ENCODE results near the gene PCP4L1. TPM values are rescaled to one million over a fixed set of nuclear protein-coding genes. Genes with fewer than 3 reads are reported as not detected.

The PCP4L1 gene
- total and polyA plus RNA-seq, 7 donors, result 0.71 to 15.2 (median 3.1) TPM; not detected in 2

- Histone ChIP-seq H3K4me1 (peaks cover 0 to 30% (median 25%) of the 10 kb centered on the region in 4 donors), H3K27ac (no peak overlapping the region), H3K36me3 (peaks cover 7 to 34% (median 23%) of the 10 kb centered on the region in 4 donors), H3K4me3 (no peak overlapping the region), H3K27me3 (no peaks in the 10 kb centered on the region), H3K9me3 (no peaks in the 10 kb centered on the region)
- WGBS, 2 donors, result 70 to 76% methylated on average over 3 of the region's 3 CpGs
- intact Hi-C loops (cut with DNase I), result loop anchor here (5.0 kb wide), 1 partner anchor 77 kb away; the partner anchor contains the start of gene MPZ
- no peak for DNase-seq
- TF ChIP-seq CTCF (IDR thresholded peaks at IDR 0.05) (no peak), EP300 (IDR thresholded peaks at IDR 0.05) (no peak), POLR2A (IDR thresholded peaks at IDR 0.05) (no peak), POLR2AphosphoS5 (IDR thresholded peaks at IDR 0.05) (no peak)
Measured at GRCh38 chr1:161229896-161230295, 28.6 kb upstream of the PCP4L1 start.

- H3K36me3 ChIP-seq, result peaks cover 7 to 34% (median 23%) of the 10 kb centered on the region in 4 donors
- peaks cover 0 to 24% (median 20%) of the 10 kb centered on the region in 4 donors for H3K4me1 ChIP-seq
- no peaks in the 10 kb centered on the region for H3K27me3 ChIP-seq
- H3K27ac ChIP-seq, result no peak overlapping the region
- 96 to 97% methylated on average over 7 of the region's 7 CpGs for WGBS, 2 donors
- no peak for DNase-seq
- no peak overlapping the region for H3K4me3 ChIP-seq
- no peaks in the 10 kb centered on the region for H3K9me3 ChIP-seq
- TF ChIP-seq POLR2A (IDR thresholded peaks at IDR 0.05) (no peak), POLR2AphosphoS5 (IDR thresholded peaks at IDR 0.05) (no peak), CTCF (IDR thresholded peaks at IDR 0.05) (no peak), EP300 (IDR thresholded peaks at IDR 0.05) (no peak)
- intact Hi-C loops (cut with DNase I), result no loop called here
Measured at GRCh38 chr1:161230762-161231161, 27.8 kb upstream of the PCP4L1 start.

- Histone ChIP-seq H3K27ac (no peak overlapping the region), H3K27me3 (no peaks in the 10 kb centered on the region), H3K36me3 (peaks cover 7 to 31% (median 21%) of the 10 kb centered on the region in 4 donors), H3K4me1 (peaks cover 0 to 2% (median under 1%) of the 10 kb centered on the region in 4 donors), H3K4me3 (no peak overlapping the region), H3K9me3 (no peaks in the 10 kb centered on the region)
- TF ChIP-seq EP300 (IDR thresholded peaks at IDR 0.05) (no peak), CTCF (IDR thresholded peaks at IDR 0.05) (no peak), POLR2A (IDR thresholded peaks at IDR 0.05) (no peak), POLR2AphosphoS5 (IDR thresholded peaks at IDR 0.05) (no peak)
- intact Hi-C loops (cut with DNase I), result no loop called here
- no peak for DNase-seq
- WGBS, 2 donors, result 86 to 87% methylated on average over 9 of the region's 9 CpGs
Measured at GRCh38 chr1:161233102-161233501, 25.4 kb upstream of the PCP4L1 start.

GRCh38 chr1:161235957-161236775 is 22.4 kb upstream of the PCP4L1 start:
- Histone ChIP-seq H3K27me3 (no peaks in the 10 kb centered on the region), H3K27ac (no peak overlapping the region), H3K4me1 (no peaks in the 10 kb centered on the region), H3K36me3 (peaks cover 0 to 2% (median 0%) of the 10 kb centered on the region in 4 donors), H3K9me3 (no peaks in the 10 kb centered on the region), H3K4me3 (no peak overlapping the region)
- WGBS, 2 donors, result 83% methylated on average over 5 of the region's 5 CpGs
- intact Hi-C loops (cut with DNase I), result no loop called here
- no peak for DNase-seq
- no peak for TF ChIP-seq POLR2AphosphoS5 (IDR thresholded peaks at IDR 0.05)
- no peak for TF ChIP-seq POLR2A (IDR thresholded peaks at IDR 0.05)
- TF ChIP-seq CTCF (IDR thresholded peaks at IDR 0.05), result no peak
- no peak for TF ChIP-seq EP300 (IDR thresholded peaks at IDR 0.05)
